ENCODE results near the gene TTC27.

Gene TTC27

GRCh38 chr2:32668254-32668653 is 40.4 kb downstream of the TTC27 start:
- no peak for DNase-seq (ENCODE audit: low spot score)

GRCh38 chr2:32671885-32672533 is 44.2 kb downstream of the TTC27 start:
- no peak for DNase-seq (ENCODE audit: low spot score)

- DNase-seq (ENCODE audit: low spot score) = no peak
Observed at GRCh38 chr2:32678825-32679224, 51.0 kb downstream of the TTC27 start.

GRCh38 chr2:32680942-32681341 is 53.1 kb downstream of the TTC27 start:
- no peak for DNase-seq (ENCODE audit: low spot score)

- no peak for DNase-seq (ENCODE audit: low spot score)
Observed at GRCh38 chr2:32683520-32684086, 55.8 kb downstream of the TTC27 start.

GRCh38 chr2:32688541-32688940 is 60.7 kb downstream of the TTC27 start:
- no peak for DNase-seq (ENCODE audit: low spot score)

GRCh38 chr2:32691678-32692077 is 63.8 kb downstream of the TTC27 start:
- DNase-seq (ENCODE audit: low spot score) = no peak

- DNase-seq (ENCODE audit: low spot score) = no peak
Observed at GRCh38 chr2:32696439-32696838, 68.6 kb downstream of the TTC27 start.

- no peak for DNase-seq (ENCODE audit: low spot score)
Observed at GRCh38 chr2:32697156-32697555, 69.3 kb downstream of the TTC27 start.

- DNase-seq (ENCODE audit: low spot score) = no peak
Observed at GRCh38 chr2:32699151-32699550, 71.3 kb downstream of the TTC27 start.

- DNase-seq (ENCODE audit: low spot score) = no peak
Observed at GRCh38 chr2:32701806-32702205, 74.0 kb downstream of the TTC27 start.

GRCh38 chr2:32702303-32703064 is 74.6 kb downstream of the TTC27 start:
- DNase-seq (ENCODE audit: low spot score) = no peak

GRCh38 chr2:32706815-32707579 is 79.1 kb downstream of the TTC27 start:
- DNase-seq (ENCODE audit: low spot score) = no peak

GRCh38 chr2:32711219-32711618 is 83.4 kb downstream of the TTC27 start:
- DNase-seq (ENCODE audit: low spot score) = no peak

- DNase-seq (ENCODE audit: low spot score) = no peak
Observed at GRCh38 chr2:32711908-32712501, 84.2 kb downstream of the TTC27 start.

GRCh38 chr2:32712870-32713269 is 85.0 kb downstream of the TTC27 start:
- DNase-seq (ENCODE audit: low spot score) = no peak

- DNase-seq (ENCODE audit: low spot score) = no peak
Observed at GRCh38 chr2:32714521-32714920, 86.7 kb downstream of the TTC27 start.

- DNase-seq (ENCODE audit: low spot score) = no peak
Observed at GRCh38 chr2:32715391-32715841, 87.6 kb downstream of the TTC27 start.

GRCh38 chr2:32715981-32716380 is 88.1 kb downstream of the TTC27 start:
- no peak for DNase-seq (ENCODE audit: low spot score)

GRCh38 chr2:32716598-32716997 is 88.7 kb downstream of the TTC27 start:
- DNase-seq (ENCODE audit: low spot score) = no peak

- DNase-seq (ENCODE audit: low spot score) = no peak
Observed at GRCh38 chr2:32718752-32719151, 90.9 kb downstream of the TTC27 start.

- DNase-seq (ENCODE audit: low spot score) = no peak
Observed at GRCh38 chr2:32719430-32719829, 91.6 kb downstream of the TTC27 start.
